DND-41 (cell line): ENCODE measurements around the gene SULT2B1.

ENCODE experiments used
- ATAC-seq: fragments of 200-7000 bp; cut with Tn5 transposase; 3 replicates; pipeline ENCODE4 v1.9.1; 2021; ENCODE audit warnings: low read depth; ENCODE audit not compliant: insufficient read depth
- DNase-seq: peaks from one replicate; pipeline ENCODE4 v3.0.0-alpha.2; 2020
- H2AFZ ChIP-seq: 2 replicates; pipeline ENCODE4 v1.6.0; 2012; ENCODE audit warnings: low read depth, low read length
- H3K27ac ChIP-seq: 2 replicates; pipeline ENCODE4 v1.5.1; 2012; ENCODE audit warnings: low read length, inconsistent platforms
- H3K27me3 ChIP-seq: fragments of 200-600 bp; sonication (generic); 2 replicates; pipeline ENCODE4 v1.6.0; 2012; ENCODE audit warnings: low read length, mild to moderate bottlenecking, inconsistent platforms; ENCODE audit not compliant: insufficient read depth, poor library complexity
- H3K36me3 ChIP-seq: 2 replicates; pipeline ENCODE4 v1.5.1; 2012; ENCODE audit warnings: low read length, inconsistent platforms; ENCODE audit not compliant: insufficient read depth
- H3K4me1 ChIP-seq: 2 replicates; pipeline ENCODE4 v1.5.1; 2012; ENCODE audit warnings: mild to moderate bottlenecking, low read length; ENCODE audit not compliant: insufficient read depth
- H3K4me2 ChIP-seq: 2 replicates; pipeline ENCODE4 v1.6.0; 2012; ENCODE audit warnings: mild to moderate bottlenecking, moderate library complexity, low read length, inconsistent platforms; ENCODE audit not compliant: insufficient read depth
- H3K4me3 ChIP-seq, 2 experiments: fragments of 200-600 bp in 1 of 2; shearing (Covaris generic) in 1 of 2; 2 replicates each; pipeline ENCODE4 v1.5.1; 2012 to 2016; ENCODE audit warnings: inconsistent platforms in 2 of 2, low read length in 2 of 2, mild to moderate bottlenecking in 2 of 2, low read depth in 1 of 2, moderate library complexity in 1 of 2
- H3K79me2 ChIP-seq: 2 replicates; pipeline ENCODE4 v1.6.0; 2012; ENCODE audit warnings: low read length, inconsistent platforms; ENCODE audit not compliant: insufficient read depth
- H3K9ac ChIP-seq: 2 replicates; pipeline ENCODE4 v1.6.0; 2012; ENCODE audit warnings: low read depth, mild to moderate bottlenecking, inconsistent platforms, low read length, moderate library complexity
- H3K9me3 ChIP-seq: 2 replicates; pipeline ENCODE4 v1.5.1; 2012; ENCODE audit warnings: low read length, moderate library complexity, mild to moderate bottlenecking, inconsistent platforms; ENCODE audit not compliant: insufficient read depth, severe bottlenecking
- H4K20me1 ChIP-seq: 2 replicates; pipeline ENCODE4 v1.6.0; 2012; ENCODE audit warnings: low read length; ENCODE audit not compliant: insufficient read depth
- EZH2 ChIP-seq: IDR thresholded peaks from 3 replicates; pipeline ENCODE4 v1.6.1; 2012; ENCODE audit warnings: borderline replicate concordance, low read depth, mild to moderate bottlenecking, moderate library complexity, low read length, inconsistent platforms; ENCODE audit not compliant: severe bottlenecking
- TF ChIP-seq, protein P1 (sequence below): IDR thresholded peaks from 2 replicates; pipeline ENCODE4 v1.5.1; 2012; ENCODE audit warnings: borderline replicate concordance, low read length, moderate library complexity, mild to moderate bottlenecking; ENCODE audit not compliant: poor library complexity, severe bottlenecking; ENCODE audit errors: extremely low read depth

Gene SULT2B1

DNA sequence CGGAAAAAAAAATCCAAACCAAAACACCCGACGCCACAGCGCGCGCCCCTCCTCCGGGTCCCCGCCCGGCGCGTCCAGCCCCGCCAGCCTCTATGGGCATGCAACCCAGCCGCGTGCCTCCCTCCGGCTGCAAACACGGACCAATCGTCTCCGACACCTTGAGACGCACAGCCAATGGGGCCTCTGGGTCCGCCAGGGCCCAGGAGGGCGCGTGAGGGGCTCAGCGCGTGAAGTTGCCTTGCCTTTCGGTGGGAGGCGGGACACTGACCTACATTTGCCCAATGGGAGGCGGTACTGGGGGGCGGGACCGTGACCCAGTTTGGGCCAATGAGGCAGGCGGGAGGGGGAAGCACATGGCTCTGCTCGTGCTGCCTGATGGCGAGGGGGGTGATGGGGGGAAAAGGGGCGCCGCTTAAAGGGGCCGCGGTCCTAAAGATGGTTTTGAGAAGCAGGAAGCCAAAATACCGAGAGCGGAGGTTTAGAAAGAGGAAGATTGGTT, 85.5 kb downstream of the SULT2B1 start:
- TF ChIP-seq, protein P1, sequence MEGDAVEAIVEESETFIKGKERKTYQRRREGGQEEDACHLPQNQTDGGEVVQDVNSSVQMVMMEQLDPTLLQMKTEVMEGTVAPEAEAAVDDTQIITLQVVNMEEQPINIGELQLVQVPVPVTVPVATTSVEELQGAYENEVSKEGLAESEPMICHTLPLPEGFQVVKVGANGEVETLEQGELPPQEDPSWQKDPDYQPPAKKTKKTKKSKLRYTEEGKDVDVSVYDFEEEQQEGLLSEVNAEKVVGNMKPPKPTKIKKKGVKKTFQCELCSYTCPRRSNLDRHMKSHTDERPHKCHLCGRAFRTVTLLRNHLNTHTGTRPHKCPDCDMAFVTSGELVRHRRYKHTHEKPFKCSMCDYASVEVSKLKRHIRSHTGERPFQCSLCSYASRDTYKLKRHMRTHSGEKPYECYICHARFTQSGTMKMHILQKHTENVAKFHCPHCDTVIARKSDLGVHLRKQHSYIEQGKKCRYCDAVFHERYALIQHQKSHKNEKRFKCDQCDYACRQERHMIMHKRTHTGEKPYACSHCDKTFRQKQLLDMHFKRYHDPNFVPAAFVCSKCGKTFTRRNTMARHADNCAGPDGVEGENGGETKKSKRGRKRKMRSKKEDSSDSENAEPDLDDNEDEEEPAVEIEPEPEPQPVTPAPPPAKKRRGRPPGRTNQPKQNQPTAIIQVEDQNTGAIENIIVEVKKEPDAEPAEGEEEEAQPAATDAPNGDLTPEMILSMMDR, result no peak
- no peak for TF ChIP-seq EZH2
- DNase-seq, result peak; percentile 100
- Histone ChIP-seq H3K27me3 (no peaks in the 10 kb centered on the region), H3K4me1 (peaks cover 54% of the 10 kb centered on the region), H3K9me3 (no peaks in the 10 kb centered on the region), H3K27ac (peak overlapping the region; percentile 97), H3K4me3 (peak overlapping the region; percentile 23 to 87; a peak in 3 of 4 replicates), H2AFZ (peak overlapping the region; percentile 82), H3K4me2 (peak overlapping the region; percentile 85), H3K79me2 (peaks cover 18% of the 10 kb centered on the region), H3K9ac (peak overlapping the region; percentile 76), H4K20me1 (peaks cover 7% of the 10 kb centered on the region; the same call in 1 of the 2 replicates), H3K36me3 (peaks cover 9% of the 10 kb centered on the region)
- ATAC-seq, result peak; percentile 84

DNA sequence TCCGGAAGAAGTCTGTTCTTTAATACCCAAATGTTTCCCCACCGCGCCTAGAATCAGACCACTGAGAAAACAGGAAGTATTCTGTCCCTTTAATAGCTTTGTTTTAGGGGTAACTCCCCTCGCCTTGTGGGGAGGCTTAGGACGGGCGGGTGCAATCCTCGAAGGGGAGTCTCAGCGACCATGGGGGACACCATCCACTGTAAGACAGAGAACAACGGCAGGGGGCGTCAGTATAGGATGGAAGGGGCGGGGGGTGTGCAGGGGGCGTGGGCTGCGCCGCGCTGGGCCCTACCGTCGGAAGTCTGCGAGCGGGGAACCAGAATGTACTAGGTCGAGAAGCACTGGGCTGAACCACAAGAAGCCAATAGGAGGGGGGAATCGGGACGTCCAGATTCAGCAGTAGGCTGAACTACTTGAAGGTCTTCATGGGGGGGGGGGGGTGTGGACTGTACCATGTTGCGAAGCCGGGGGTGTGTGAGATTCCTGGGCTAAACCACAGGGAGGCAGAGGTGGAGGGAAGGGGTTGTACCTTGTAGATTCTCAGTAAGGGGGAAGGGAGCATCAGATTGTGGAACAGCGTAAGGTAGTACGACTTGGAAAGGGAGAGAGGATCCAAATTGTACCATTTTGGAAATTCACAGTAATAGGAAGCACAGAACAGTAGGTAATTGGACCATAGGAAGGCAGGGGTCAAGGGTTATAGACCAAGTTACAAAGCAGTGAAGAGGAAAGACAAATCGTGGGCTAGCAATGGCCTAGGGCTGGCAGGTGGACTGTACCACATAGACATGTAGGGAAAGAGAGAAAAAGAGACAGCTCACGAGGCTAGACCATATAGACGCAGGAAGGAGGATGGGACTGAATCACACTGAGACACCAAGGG, 86.2 kb downstream of the SULT2B1 start:
- H2AFZ ChIP-seq, result peak overlapping the region; percentile 82

DNA sequence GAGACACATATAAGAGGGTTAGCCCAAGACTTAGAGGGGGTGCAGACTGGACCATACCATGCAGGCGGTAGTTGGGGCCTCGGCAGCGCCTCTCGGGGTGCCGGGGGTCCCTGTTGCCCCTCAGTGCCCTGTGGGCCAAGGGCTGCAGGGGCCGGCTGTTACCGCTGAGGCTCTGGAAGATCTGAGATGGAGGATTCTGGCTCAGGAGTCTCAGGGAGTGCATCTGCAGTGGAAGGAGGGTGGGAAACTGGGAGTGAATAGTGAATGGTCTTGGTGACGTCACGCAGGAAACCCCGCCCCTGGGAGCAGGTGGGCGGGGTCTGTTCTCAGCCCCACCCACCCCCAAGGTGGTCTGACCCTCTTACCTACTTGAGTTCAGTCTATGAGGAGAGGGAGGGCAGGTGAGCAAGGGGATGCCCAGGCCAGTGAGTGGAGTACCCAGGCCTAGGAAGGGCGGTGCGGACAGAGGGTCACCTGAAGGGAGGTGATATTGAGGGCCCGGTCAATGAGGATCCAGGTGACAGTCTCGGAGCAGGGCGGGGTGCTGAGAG, 86.9 kb downstream of the SULT2B1 start:
- Histone ChIP-seq H3K9ac (peak overlapping the region; percentile 76), H3K9me3 (no peaks in the 10 kb centered on the region), H3K4me3 (peak overlapping the region in 1 of 2 experiments; percentile 59; a peak in 2 of 4 replicates), H3K27ac (peak overlapping the region; percentile 97), H3K36me3 (no peaks in the 10 kb centered on the region; the same call in 1 of the 2 replicates), H2AFZ (peak overlapping the region; percentile 82), H3K4me1 (peaks cover 40% of the 10 kb centered on the region), H3K79me2 (peaks cover 18% of the 10 kb centered on the region), H4K20me1 (peaks cover 7% of the 10 kb centered on the region; the same call in 1 of the 2 replicates), H3K27me3 (no peaks in the 10 kb centered on the region), H3K4me2 (peak overlapping the region; percentile 85)
- TF ChIP-seq, protein P1, result no peak
- TF ChIP-seq EZH2, result no peak
- peak; percentile 39 for DNase-seq
- ATAC-seq, result no peak

More for the DNA sequence above, 86.2 kb downstream of the SULT2B1 start:
- ATAC-seq (peak; percentile 42), DNase-seq (peak; percentile 92)
- peaks cover 7% of the 10 kb centered on the region; the same call in 1 of the 2 replicates for H4K20me1 ChIP-seq
- peaks cover 47% of the 10 kb centered on the region for H3K4me1 ChIP-seq
- peak overlapping the region; percentile 76 for H3K9ac ChIP-seq
- TF ChIP-seq EZH2, result no peak
- TF ChIP-seq, protein P1, result peak; percentile 54
- no peaks in the 10 kb centered on the region for H3K9me3 ChIP-seq
- H3K4me2 ChIP-seq, result peak overlapping the region; percentile 85
- H3K79me2 ChIP-seq, result peaks cover 18% of the 10 kb centered on the region
- H3K36me3 ChIP-seq, result peaks cover 2% of the 10 kb centered on the region; the same call in 1 of the 2 replicates
- H3K27me3 ChIP-seq, result no peaks in the 10 kb centered on the region
- H3K27ac ChIP-seq, result peak overlapping the region; percentile 97
- peak overlapping the region; percentile 23 to 59; a peak in 3 of 4 replicates for H3K4me3 ChIP-seq
